HepG2 (cell line): Measurements from ENCODE around the gene CCDC144A. TPM values are rescaled to one million over a fixed set of nuclear protein-coding genes. Genes with fewer than 3 reads are reported as not detected.

Experiments used
- CTCF ChIP-seq: sonication (generic); formaldehyde crosslinking; IDR thresholded peaks from 2 replicates; pipeline ENCODE4 v1.5.0; 2020; ENCODE audit warnings: mild to moderate bottlenecking, missing genetic modification reagents, moderate library complexity
- FOXO1 ChIP-seq: sonication (generic); formaldehyde crosslinking; IDR thresholded peaks from 2 replicates; pipeline ENCODE4 v1.4.0; 2020; ENCODE audit warnings: missing genetic modification reagents
- HDAC6 ChIP-seq: fragments of 200-600 bp; sonication (generic); IDR thresholded peaks from 2 replicates; pipeline ENCODE4 v1.7.0; 2017; ENCODE audit warnings: mild to moderate bottlenecking, antibody characterized with exemption, low read length, low read depth
- MBNL3 ChIP-seq: fragments of 250-450 bp; sonication (Bioruptor Pico); conservative IDR thresholded peaks from 2 replicates; pipeline ENCODE4 v1.8.0; 2022; ENCODE audit warnings: mild to moderate bottlenecking, inconsistent platforms
- SRSF4 ChIP-seq: fragments of 200-400 bp; formaldehyde crosslinking; IDR thresholded peaks from one replicate; pipeline ENCODE4 v1.6.1; 2018; ENCODE audit warnings: mild to moderate bottlenecking, low read depth, low read length, moderate library complexity; ENCODE audit not compliant: poor library complexity, severe bottlenecking
- ZNF121 ChIP-seq: sonication (generic); formaldehyde crosslinking; IDR thresholded peaks from 2 replicates; pipeline ENCODE4 v1.5.0; 2020; ENCODE audit warnings: mild to moderate bottlenecking, missing genetic modification reagents
- ZNF430 ChIP-seq: sonication (generic); formaldehyde crosslinking; IDR thresholded peaks from 2 replicates; pipeline ENCODE4 v1.9.0; 2021; ENCODE audit warnings: mild to moderate bottlenecking, missing genetic modification reagents
- ZNF724P ChIP-seq: sonication (generic); formaldehyde crosslinking; IDR thresholded peaks from 2 replicates; pipeline ENCODE4 v1.8.0; 2022; ENCODE audit warnings: missing genetic modification reagents, borderline replicate concordance
- ZSCAN30 ChIP-seq: sonication (generic); formaldehyde crosslinking; IDR thresholded peaks from 2 replicates; pipeline ENCODE4 v1.5.0; 2020; ENCODE audit warnings: mild to moderate bottlenecking, missing genetic modification reagents
- polyA plus RNA-seq, 8 experiments: library from polyadenylated mRNA; depleted of rRNA in 3 of 8; stranded (reverse) in 7 of 8; unstranded in 1 of 8; fragments of >200 nt; fragmentation: Illumina TruSeq in 4 of 8; extraction: Trizol in 4 of 8; gene quantifications; 2 replicates each; pipeline versions ENCODE4 v1.2.1 to v1.2.3, GENCODE V29; 2011 to 2016; ENCODE audit warnings: low read depth in 4 of 8, missing spikeins in 1 of 8, mixed read lengths in 1 of 8; ENCODE audit not compliant: insufficient read depth in 1 of 8
- total RNA-seq, 5 experiments: library from RNA; depleted of rRNA; stranded (reverse); fragments of >200 nt; fragmentation: Illumina TruSeq; extraction: Trizol; gene quantifications; 2 replicates each; pipeline ENCODE4 v1.2.3, GENCODE V29; 2016; ENCODE audit warnings: low read depth in 1 of 5
- TF ChIP-seq, protein P1 (sequence below), 2 experiments: fragments of 450-650 bp in 1 of 2; sonication (generic) in 1 of 2; formaldehyde crosslinking in 1 of 2; IDR thresholded peaks; 2 replicates each; pipeline versions ENCODE4 v1.6.1 to v1.8.0; 2016 to 2022; ENCODE audit warnings: antibody characterized with exemption in 1 of 2, mild to moderate bottlenecking in 1 of 2, missing genetic modification reagents in 1 of 2
- TF ChIP-seq, protein P2 (sequence below): sonication (generic); formaldehyde crosslinking; IDR thresholded peaks from 2 replicates; pipeline ENCODE4 v1.5.0; 2020; ENCODE audit warnings: missing genetic modification reagents
- TF ChIP-seq, protein P3 (sequence below): sonication (generic); formaldehyde crosslinking; IDR thresholded peaks from 2 replicates; pipeline ENCODE4 v1.5.1; 2020; ENCODE audit warnings: mild to moderate bottlenecking, missing genetic modification reagents

Gene CCDC144A
- total and polyA plus RNA-seq, 2 of the 13 experiments (the other 11 are each of a cell fraction or from before 2014, with no cell fraction given) = 0.09 TPM; not detected in 1

GRCh38 chr17:16653367-16654041 is 36.5 kb upstream of the CCDC144A start, which contains the start of gene ZNF624 (continued):
- no peak for TF ChIP-seq SRSF4
- no peak for TF ChIP-seq ZSCAN30
- no peak for TF ChIP-seq MBNL3 (CRISPR knock-in tag)
- TF ChIP-seq, protein P1, sequence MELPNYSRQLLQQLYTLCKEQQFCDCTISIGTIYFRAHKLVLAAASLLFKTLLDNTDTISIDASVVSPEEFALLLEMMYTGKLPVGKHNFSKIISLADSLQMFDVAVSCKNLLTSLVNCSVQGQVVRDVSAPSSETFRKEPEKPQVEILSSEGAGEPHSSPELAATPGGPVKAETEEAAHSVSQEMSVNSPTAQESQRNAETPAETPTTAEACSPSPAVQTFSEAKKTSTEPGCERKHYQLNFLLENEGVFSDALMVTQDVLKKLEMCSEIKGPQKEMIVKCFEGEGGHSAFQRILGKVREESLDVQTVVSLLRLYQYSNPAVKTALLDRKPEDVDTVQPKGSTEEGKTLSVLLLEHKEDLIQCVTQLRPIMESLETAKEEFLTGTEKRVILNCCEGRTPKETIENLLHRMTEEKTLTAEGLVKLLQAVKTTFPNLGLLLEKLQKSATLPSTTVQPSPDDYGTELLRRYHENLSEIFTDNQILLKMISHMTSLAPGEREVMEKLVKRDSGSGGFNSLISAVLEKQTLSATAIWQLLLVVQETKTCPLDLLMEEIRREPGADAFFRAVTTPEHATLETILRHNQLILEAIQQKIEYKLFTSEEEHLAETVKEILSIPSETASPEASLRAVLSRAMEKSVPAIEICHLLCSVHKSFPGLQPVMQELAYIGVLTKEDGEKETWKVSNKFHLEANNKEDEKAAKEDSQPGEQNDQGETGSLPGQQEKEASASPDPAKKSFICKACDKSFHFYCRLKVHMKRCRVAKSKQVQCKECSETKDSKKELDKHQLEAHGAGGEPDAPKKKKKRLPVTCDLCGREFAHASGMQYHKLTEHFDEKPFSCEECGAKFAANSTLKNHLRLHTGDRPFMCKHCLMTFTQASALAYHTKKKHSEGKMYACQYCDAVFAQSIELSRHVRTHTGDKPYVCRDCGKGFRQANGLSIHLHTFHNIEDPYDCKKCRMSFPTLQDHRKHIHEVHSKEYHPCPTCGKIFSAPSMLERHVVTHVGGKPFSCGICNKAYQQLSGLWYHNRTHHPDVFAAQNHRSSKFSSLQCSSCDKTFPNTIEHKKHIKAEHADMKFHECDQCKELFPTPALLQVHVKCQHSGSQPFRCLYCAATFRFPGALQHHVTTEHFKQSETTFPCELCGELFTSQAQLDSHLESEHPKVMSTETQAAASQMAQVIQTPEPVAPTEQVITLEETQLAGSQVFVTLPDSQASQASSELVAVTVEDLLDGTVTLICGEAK (IDR thresholded peaks at IDR 0.05) = no peak
- TF ChIP-seq, protein P1 (CRISPR knock-in tag; IDR thresholded peaks at IDR 0.05) = peak; percentile 77
- no peak for TF ChIP-seq FOXO1 (CRISPR knock-in tag)
- TF ChIP-seq, protein P2, sequence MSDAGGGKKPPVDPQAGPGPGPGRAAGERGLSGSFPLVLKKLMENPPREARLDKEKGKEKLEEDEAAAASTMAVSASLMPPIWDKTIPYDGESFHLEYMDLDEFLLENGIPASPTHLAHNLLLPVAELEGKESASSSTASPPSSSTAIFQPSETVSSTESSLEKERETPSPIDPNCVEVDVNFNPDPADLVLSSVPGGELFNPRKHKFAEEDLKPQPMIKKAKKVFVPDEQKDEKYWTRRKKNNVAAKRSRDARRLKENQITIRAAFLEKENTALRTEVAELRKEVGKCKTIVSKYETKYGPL = peak; percentile 71; the same call in 1 of the 2 replicates
- TF ChIP-seq ZNF430 = peak; percentile 85
- no peak for TF ChIP-seq ZNF724P (CRISPR knock-in tag)
- TF ChIP-seq HDAC6 = no peak
- TF ChIP-seq ZNF121 (CRISPR knock-in tag) = no peak
- TF ChIP-seq CTCF = peak; percentile 18; the same call in 1 of the 2 replicates
- TF ChIP-seq, protein P3, sequence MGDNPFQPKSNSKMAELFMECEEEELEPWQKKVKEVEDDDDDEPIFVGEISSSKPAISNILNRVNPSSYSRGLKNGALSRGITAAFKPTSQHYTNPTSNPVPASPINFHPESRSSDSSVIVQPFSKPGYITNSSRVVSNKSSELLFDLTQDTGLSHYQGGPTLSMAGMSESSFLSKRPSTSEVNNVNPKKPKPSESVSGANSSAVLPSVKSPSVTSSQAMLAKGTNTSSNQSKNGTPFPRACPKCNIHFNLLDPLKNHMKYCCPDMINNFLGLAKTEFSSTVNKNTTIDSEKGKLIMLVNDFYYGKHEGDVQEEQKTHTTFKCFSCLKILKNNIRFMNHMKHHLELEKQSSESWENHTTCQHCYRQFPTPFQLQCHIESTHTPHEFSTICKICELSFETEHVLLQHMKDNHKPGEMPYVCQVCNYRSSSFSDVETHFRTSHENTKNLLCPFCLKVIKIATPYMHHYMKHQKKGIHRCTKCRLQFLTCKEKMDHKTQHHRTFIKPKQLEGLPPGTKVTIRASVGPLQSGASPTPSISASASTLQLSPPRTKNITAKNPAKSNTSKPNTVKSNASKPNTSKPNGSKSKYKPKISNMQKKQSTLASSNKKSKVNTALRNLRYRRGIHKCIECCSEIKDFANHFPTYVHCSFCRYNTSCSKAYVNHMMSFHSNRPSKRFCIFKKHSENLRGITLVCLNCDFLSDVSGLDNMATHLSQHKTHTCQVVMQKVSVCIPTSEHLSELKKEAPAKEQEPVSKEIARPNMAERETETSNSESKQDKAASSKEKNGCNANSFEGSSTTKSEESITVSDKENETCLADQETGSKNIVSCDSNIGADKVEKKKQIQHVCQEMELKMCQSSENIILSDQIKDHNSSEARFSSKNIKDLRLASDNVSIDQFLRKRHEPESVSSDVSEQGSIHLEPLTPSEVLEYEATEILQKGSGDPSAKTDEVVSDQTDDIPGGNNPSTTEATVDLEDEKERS (CRISPR knock-in tag) = peak; percentile 87
